Transverse colon (tissue), 4 donors: ENCODE data around the gene NOTCH2.

Source experiments
- CTCF ChIP-seq, 5 experiments: fragments of 200-600 bp in 3 of 5; fragments of 450-650 bp in 2 of 5; sonication (generic) in 3 of 5; IDR thresholded peaks; 1 replicate in 2 of 5; 2 replicates in 3 of 5; pipeline ENCODE4 v1.5.1; 2016 to 2017; ENCODE audit warnings: antibody characterized with exemption in 5 of 5, inconsistent platforms in 3 of 5, mild to moderate bottlenecking in 2 of 5, moderate library complexity in 1 of 5
- EP300 ChIP-seq: sonication (generic); formaldehyde crosslinking; IDR thresholded peaks from one replicate; pipeline ENCODE4 v1.6.1; 2017; ENCODE audit warnings: antibody characterized with exemption, low read depth
- POLR2A ChIP-seq: fragments of 450-650 bp; IDR thresholded peaks from one replicate; pipeline ENCODE4 v1.6.1; 2016; ENCODE audit warnings: antibody characterized with exemption, mild to moderate bottlenecking, moderate library complexity
- POLR2AphosphoS5 ChIP-seq, 3 donors: sonication (generic); formaldehyde crosslinking; IDR thresholded peaks; one replicate each; pipeline ENCODE4 v1.6.1; 2016; ENCODE audit warnings: antibody characterized with exemption in 3 of 3

GRCh38 chr1:119933397-119933796 lies 136.1 kb downstream of the NOTCH2 start:
- no peak for TF ChIP-seq EP300
- TF ChIP-seq CTCF (IDR thresholded peaks at IDR 0.05), result no peak
- no peak for TF ChIP-seq POLR2A
- no peak for TF ChIP-seq POLR2AphosphoS5 (IDR thresholded peaks at IDR 0.05)
